ENCODE results near the gene TYW1.
"Not testable (repeated sequence)": the region's sequence is repeated elsewhere in the genome, so short reads cannot be mapped to it uniquely, and the experiment has no call there.

Gene TYW1

DNA sequence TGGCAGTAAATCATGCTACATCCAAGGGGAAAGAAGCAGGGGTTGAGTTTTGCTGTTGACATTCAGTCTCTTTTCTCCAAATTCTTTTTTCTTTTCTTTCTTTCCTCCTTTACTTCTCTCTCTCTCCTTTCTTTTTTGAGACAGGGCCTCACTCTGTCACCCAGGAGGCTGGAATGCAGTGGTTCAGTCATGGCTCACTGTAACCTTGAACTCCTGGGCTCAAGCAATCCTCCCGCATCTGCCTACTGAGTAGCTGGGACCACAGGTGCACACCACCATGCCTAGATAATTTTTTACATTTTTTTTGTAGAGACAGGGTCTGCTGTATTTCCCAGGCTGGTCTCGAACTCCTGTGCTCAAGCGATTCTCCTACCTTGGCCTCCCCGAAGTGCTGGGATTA is 36.4 kb upstream of the TYW1 start:
- DNase-seq (ENCODE audit: insufficient read length, low spot score): no peak
- no peak for TF ChIP-seq SPI1 (IDR thresholded peaks at IDR 0.05; ENCODE audit: low read depth, low read length)
- FAIRE-seq: no peak

DNA sequence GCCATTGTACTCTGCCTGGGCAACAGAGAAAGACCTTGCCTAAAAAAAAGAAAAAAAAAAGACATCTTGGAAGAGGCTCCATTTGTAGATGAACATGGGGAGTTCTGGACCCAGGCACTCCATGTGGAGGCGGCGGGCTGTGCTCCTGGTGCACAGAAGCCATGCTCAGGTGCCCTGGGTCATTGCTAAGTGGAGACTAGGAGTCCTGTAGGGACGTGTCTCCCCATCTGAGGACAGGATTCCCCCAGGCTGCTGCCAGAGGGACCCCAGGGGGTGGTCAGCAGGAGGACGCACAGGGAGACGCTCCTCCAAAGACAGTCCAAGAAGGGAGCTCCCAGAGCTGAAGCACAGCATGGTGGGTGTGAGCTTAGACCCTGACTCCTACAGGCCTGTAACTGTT is 35.5 kb upstream of the TYW1 start:
- no peak for DNase-seq (ENCODE audit: insufficient read length, low spot score)
- FAIRE-seq: no peak
- TF ChIP-seq PAX5 (IDR thresholded peaks at IDR 0.05; ENCODE audit: insufficient read depth, low read length, severe bottlenecking): no peak
- no peak for TF ChIP-seq TAF1 (IDR thresholded peaks at IDR 0.05; ENCODE audit: low read depth, low read length)
- TF ChIP-seq SPI1 (IDR thresholded peaks at IDR 0.05; ENCODE audit: low read depth, low read length): no peak
- no peak for TF ChIP-seq POLR2A (IDR thresholded peaks at IDR 0.05; ENCODE audit: low read depth, low read length)
- no peak for TF ChIP-seq POLR2AphosphoS5 (IDR thresholded peaks at IDR 0.05; ENCODE audit: low read depth, low read length)

DNA sequence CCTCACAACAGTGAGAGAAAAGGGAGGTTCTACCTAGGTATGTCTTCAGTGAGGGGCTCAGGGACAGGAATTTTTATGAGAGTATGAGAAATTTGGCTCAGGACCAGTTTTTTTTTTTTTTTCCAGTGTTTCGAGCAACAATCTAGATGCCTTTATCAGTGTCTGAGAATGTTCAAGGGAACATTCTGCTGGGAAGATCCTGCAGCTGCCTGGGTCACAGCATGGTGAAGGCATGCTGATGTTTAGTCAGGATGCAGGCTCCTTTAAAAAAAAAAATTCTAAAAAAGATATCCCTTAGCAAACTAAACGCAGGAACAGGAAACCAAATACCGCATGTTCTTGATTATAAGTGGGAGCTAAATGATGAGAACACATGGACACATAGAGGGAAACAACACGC is 32.2 kb upstream of the TYW1 start:
- FAIRE-seq (no peak), DNase-seq (ENCODE audit: insufficient read length, low spot score) (no peak)
- TF ChIP-seq POLR2A (IDR thresholded peaks at IDR 0.05; ENCODE audit: low read depth, low read length) (no peak), TAF1 (IDR thresholded peaks at IDR 0.05; ENCODE audit: low read depth, low read length) (no peak)

DNA sequence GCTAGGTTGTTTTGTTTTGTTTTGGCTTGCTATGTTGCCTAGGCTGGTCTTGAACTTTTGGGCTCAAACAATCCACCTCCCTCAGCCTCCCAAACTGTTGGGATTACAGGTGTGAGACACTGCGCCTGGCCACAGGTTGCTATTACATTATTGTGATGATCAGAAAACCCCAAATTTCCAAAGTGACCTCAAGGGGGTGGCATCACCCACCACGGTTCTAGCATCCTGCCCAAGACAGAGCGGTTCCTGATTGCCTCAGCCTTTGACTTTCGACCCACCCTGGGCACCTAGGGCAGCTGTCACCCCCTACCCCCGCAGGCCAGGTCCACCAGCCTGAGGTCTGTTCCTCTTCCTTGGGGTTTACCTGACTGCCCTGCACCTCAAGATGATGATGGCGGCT is 29.6 kb upstream of the TYW1 start:
- FAIRE-seq (no peak), DNase-seq (ENCODE audit: insufficient read length, low spot score) (no peak)
- TF ChIP-seq POLR2AphosphoS5 (IDR thresholded peaks at IDR 0.05; ENCODE audit: low read depth, low read length) (no peak), PAX5 (IDR thresholded peaks at IDR 0.05; ENCODE audit: insufficient read depth, low read length, severe bottlenecking) (no peak)

DNA sequence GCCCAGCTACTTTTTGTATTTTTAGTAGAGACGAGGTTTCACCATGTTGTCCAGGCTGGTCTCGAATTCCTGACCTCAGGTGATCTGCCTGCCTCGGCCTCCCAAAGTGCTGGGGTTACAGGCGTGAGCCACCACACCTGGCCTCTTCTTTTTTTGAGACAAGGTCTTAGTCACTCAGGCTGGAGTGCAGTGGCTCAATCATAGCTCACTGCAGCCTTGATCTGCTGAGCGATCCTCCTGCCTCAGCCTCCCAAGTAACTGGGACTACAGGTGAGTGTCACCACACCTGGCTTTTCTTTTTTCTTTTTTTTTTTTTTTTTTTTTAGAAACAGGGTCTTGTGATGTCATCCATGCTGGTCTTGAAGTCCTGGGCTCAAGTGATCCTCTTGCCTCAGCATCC is 27.6 kb upstream of the TYW1 start:
- not testable (repeated sequence) for DNase-seq (ENCODE audit: insufficient read length, low spot score); FAIRE-seq

GRCh38 chr7:66970310-66970709 is 26.3 kb upstream of the TYW1 start:
- DNase-seq (ENCODE audit: insufficient read length, low spot score): no peak
- no peak for TF ChIP-seq PAX5 (IDR thresholded peaks at IDR 0.05; ENCODE audit: insufficient read depth, low read length, severe bottlenecking)
- FAIRE-seq: no peak

- FAIRE-seq: no peak
- DNase-seq (ENCODE audit: insufficient read length, low spot score): no peak
- TF ChIP-seq POLR2AphosphoS5 (IDR thresholded peaks at IDR 0.05; ENCODE audit: low read depth, low read length) (no peak), PAX5 (IDR thresholded peaks at IDR 0.05; ENCODE audit: insufficient read depth, low read length, severe bottlenecking) (no peak), TAF1 (IDR thresholded peaks at IDR 0.05; ENCODE audit: low read depth, low read length) (no peak), POU2F2 (IDR thresholded peaks at IDR 0.05; ENCODE audit: low read depth, low read length) (no peak), POLR2A (IDR thresholded peaks at IDR 0.05; ENCODE audit: low read depth, low read length) (no peak), SPI1 (IDR thresholded peaks at IDR 0.05; ENCODE audit: low read depth, low read length) (no peak)
These were observed 21.5 kb upstream of the TYW1 start for GRCh38 chr7:66974986-66975590.

GRCh38 chr7:66978312-66978711 is 18.3 kb upstream of the TYW1 start:
- not testable (repeated sequence) for DNase-seq (ENCODE audit: insufficient read length, low spot score)
- FAIRE-seq: peak; percentile 74

DNA sequence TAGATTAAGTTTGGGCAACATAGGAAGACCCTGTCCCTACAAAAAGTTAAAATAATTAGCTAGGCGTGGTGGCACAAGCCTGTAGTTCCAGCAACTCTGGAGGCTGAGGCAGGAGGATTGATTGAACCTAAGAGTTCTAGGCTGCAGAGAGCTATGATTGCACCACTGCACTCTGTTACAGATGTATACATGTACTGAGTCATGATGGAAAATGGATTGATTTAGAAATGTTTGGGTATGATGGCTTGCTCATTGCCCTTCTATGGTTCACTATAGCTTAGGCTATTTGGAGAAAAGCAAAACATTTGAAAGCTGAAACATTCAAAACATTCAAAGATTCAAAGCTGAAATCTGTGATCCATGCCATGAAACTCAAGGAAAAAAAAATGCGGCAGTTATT is 17.6 kb upstream of the TYW1 start:
- DNase-seq (ENCODE audit: insufficient read length, low spot score); FAIRE-seq: not testable (repeated sequence)

- DNase-seq (ENCODE audit: insufficient read length, low spot score): not testable (repeated sequence)
- FAIRE-seq: peak; percentile 67
These were observed 16.3 kb upstream of the TYW1 start for GRCh38 chr7:66980336-66980735.

DNA sequence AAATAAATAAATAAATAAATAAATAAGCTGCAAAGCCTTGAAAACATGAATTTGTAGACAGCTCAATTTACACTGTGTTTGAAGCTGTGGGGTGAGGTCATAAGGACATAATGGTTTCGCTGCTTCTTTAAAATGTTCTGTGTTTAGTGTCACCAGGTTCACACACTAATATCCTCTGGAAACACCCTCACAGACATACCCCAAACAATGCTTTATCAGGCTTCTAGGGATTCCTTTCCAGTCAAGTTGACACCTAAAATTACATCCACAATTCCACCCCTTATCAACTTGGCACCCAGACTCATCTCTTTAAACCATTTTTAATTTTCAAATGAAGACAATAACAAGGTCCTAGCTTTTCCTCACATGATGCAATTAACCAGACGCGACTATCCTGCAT is 7.1 kb upstream of the TYW1 start:
- FAIRE-seq: peak; percentile 26
- not testable (repeated sequence) for DNase-seq (ENCODE audit: insufficient read length, low spot score)

DNA sequence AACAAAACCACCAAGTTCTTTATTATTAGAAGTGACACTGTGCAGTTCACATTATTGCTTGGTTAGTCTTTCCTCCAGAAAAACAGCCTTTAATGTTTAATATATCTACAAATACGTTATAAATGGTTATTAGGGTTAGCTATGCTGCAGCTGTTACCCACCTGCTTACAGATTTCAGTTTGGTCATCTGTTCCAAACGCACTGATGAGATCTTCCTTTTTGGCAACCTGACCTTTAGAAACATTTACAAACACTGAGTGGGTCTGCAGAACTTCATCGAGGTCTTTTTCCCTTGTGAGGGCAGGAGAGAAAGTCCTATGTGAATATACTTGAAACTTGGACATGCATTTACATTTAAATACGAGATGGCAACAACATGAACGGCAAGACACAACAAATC is 2.6 kb upstream of the TYW1 start:
- peak; percentile 16 for FAIRE-seq
- DNase-seq (ENCODE audit: insufficient read length, low spot score): not testable (repeated sequence)

- FAIRE-seq; DNase-seq (ENCODE audit: insufficient read length, low spot score): not testable (repeated sequence)
These were observed 2.0 kb upstream of the TYW1 start for GRCh38 chr7:66994691-66995049.

All from GM12891 (cell line).